Endothelial cell (in vitro differentiated cells): ENCODE measurements around the gene PXYLP1. TPM values are rescaled to one million over a fixed set of nuclear protein-coding genes. Genes with fewer than 3 reads are reported as not detected.

ENCODE experiments used
- DNase-seq: peaks from one replicate; pipeline ENCODE4 v3.0.0; 2021; ENCODE audit warnings: low spot score
- H3K27ac Mint-ChIP-seq: one replicate; pipeline ENCODE4 v1.8.0; 2021; ENCODE audit warnings: mixed read lengths, inconsistent platforms; ENCODE audit not compliant: unreplicated experiment
- H3K27me3 Mint-ChIP-seq: one replicate; pipeline ENCODE4 v1.8.0; 2021; ENCODE audit warnings: mild to moderate bottlenecking, moderate library complexity, mixed read lengths, inconsistent platforms; ENCODE audit not compliant: unreplicated experiment
- H3K36me3 Mint-ChIP-seq: one replicate; pipeline ENCODE4 v1.8.0; 2021; ENCODE audit warnings: mild to moderate bottlenecking, low read depth, mixed read lengths, inconsistent platforms; ENCODE audit not compliant: unreplicated experiment
- H3K4me1 Mint-ChIP-seq: one replicate; pipeline ENCODE4 v1.8.0; 2021; ENCODE audit warnings: mild to moderate bottlenecking, mixed read lengths, inconsistent platforms; ENCODE audit not compliant: unreplicated experiment
- H3K4me3 Mint-ChIP-seq: one replicate; pipeline ENCODE4 v1.8.0; 2021; ENCODE audit warnings: mild to moderate bottlenecking, mixed read lengths, inconsistent platforms; ENCODE audit not compliant: unreplicated experiment
- H3K9me3 Mint-ChIP-seq: one replicate; pipeline ENCODE4 v1.8.0; 2021; ENCODE audit warnings: mixed read lengths, inconsistent platforms; ENCODE audit not compliant: unreplicated experiment
- total RNA-seq: library from RNA; stranded (reverse); fragmentation: NEBNext Ultra II Directional; extraction: Animal tissue kit (Norgen Biotek cat#: 25700); gene quantifications from one replicate; pipeline ENCODE4 v1.2.1, GENCODE V29; 2021; ENCODE audit not compliant: unreplicated experiment
- TF ChIP-seq, protein P1 (sequence below): fragments of 200-600 bp; sonication (generic); IDR thresholded peaks from one replicate; pipeline ENCODE4 v1.5.0; 2021; ENCODE audit warnings: antibody characterized with exemption; ENCODE audit not compliant: unreplicated experiment

PXYLP1 gene
- total RNA-seq, 1 donor from 2014 or later, result 4.4 TPM

DNA sequence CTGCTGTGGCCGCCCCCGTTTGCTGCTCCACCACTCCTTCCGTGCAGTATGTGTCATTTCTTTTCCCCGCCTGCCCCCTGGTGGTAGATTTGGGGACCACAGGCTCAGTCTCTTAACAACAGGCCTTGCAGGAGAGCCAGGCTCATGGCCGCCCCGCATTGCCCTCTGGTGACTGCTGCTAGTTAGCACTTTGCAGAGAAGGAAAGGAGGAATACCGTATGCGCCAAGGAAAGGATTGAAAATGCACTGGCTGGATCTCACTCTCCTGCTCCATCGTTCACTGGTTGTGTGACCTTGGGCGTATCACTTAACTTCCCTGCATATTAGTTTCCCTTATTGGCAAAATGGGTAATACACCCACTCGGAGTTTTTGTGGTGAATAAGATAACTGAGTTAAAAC is 39.3 kb upstream of the PXYLP1 start:
- TF ChIP-seq, protein P1, sequence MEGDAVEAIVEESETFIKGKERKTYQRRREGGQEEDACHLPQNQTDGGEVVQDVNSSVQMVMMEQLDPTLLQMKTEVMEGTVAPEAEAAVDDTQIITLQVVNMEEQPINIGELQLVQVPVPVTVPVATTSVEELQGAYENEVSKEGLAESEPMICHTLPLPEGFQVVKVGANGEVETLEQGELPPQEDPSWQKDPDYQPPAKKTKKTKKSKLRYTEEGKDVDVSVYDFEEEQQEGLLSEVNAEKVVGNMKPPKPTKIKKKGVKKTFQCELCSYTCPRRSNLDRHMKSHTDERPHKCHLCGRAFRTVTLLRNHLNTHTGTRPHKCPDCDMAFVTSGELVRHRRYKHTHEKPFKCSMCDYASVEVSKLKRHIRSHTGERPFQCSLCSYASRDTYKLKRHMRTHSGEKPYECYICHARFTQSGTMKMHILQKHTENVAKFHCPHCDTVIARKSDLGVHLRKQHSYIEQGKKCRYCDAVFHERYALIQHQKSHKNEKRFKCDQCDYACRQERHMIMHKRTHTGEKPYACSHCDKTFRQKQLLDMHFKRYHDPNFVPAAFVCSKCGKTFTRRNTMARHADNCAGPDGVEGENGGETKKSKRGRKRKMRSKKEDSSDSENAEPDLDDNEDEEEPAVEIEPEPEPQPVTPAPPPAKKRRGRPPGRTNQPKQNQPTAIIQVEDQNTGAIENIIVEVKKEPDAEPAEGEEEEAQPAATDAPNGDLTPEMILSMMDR, result peak; percentile 99
- Mint-ChIP-seq H3K27me3 (peaks cover 6% of the 10 kb centered on the region), H3K4me3 (no peak overlapping the region), H3K4me1 (no peaks in the 10 kb centered on the region), H3K27ac (no peak overlapping the region), H3K36me3 (no peaks in the 10 kb centered on the region), H3K9me3 (no peaks in the 10 kb centered on the region)
- peak; percentile 100 for DNase-seq

DNA sequence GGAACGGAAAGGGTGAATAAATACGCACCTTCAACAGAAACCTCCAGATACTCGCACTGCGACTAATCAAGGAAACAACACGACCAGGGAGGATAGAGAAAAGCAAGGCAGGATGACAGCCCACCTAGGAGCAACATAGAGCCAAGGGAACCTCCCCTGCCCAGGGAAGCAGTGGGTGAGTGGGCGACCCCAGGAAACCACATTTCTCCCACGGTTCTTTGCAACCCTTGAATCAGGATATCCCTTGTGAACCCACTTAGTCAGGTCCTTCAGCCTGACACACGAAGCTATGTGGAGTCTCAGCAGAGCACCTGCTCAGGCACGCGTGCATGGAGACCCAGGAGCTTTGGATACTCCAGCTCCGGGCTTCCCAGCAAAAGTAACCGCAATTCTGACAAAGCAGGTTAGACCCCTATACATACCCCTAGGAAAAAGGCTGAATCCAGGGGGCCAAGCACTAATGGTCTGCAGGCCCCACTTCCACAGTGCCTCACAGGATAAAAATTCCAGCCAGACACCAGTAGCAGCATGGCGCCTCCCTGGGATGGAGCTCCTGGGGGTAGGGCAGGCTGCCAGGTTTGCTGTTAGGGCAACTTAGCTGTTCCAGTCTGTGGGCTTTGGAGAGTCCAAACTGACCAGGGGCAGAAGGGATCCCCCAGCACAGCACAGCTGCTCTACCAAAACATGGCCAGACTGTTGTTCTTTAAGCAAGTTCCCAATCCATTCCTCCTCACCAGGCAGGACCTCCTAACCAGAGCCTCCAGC is 38.4 kb upstream of the PXYLP1 start:
- Mint-ChIP-seq H3K36me3 (no peaks in the 10 kb centered on the region), H3K4me3 (no peak overlapping the region), H3K9me3 (no peaks in the 10 kb centered on the region), H3K4me1 (no peaks in the 10 kb centered on the region), H3K27me3 (peaks cover 4% of the 10 kb centered on the region), H3K27ac (no peak overlapping the region)
- DNase-seq, result no peak
- TF ChIP-seq, protein P1, result no peak

DNA sequence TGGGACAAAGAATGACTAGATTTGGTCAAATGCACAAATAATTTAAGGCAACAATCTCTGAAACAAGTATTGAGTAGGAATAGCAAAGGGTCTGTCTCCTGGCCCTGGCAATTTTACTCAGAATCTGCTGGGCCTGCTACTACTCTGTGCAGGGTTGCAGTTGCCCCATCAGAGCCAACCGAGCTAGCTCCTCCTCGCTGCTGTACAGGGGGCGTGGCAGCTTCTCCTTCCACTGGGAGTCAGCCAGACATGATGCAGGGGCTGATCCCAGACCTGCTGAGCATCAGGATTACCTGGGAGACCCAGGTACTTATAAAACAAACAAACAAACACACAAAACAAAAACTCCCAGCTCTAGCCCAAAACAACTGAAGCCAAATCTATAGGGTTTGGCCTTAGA is 30.5 kb upstream of the PXYLP1 start:
- Mint-ChIP-seq H3K27ac (no peak overlapping the region), H3K36me3 (no peaks in the 10 kb centered on the region), H3K27me3 (peaks cover 1% of the 10 kb centered on the region), H3K4me3 (no peak overlapping the region), H3K9me3 (no peaks in the 10 kb centered on the region), H3K4me1 (peaks cover 15% of the 10 kb centered on the region)
- DNase-seq, result no peak
- TF ChIP-seq, protein P1, result no peak

DNA sequence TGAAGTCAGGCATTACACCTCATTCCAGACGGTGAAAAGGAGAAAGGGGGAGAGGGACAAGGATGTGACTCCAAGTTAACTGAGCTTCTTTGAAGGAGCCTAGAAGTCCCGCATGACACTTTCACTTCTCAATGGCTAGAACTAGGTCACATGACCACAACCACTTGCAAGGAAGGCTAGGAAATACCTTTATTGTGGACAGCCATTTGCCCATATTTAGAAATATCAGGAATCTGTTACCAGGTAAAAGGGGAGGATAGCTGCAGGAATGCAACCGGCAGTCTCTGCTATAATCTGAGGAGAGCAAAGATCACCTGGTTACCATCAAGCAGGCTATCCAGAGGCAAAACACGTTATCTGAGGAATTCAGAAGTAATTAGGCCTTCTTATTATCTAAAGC is 28.9 kb upstream of the PXYLP1 start:
- no peak for DNase-seq
- H3K4me1 Mint-ChIP-seq, result peaks cover 15% of the 10 kb centered on the region
- H3K27ac Mint-ChIP-seq, result no peak overlapping the region
- no peaks in the 10 kb centered on the region for H3K9me3 Mint-ChIP-seq
- H3K36me3 Mint-ChIP-seq, result no peaks in the 10 kb centered on the region
- TF ChIP-seq, protein P1, result no peak
- H3K4me3 Mint-ChIP-seq, result no peak overlapping the region
- peaks cover 1% of the 10 kb centered on the region for H3K27me3 Mint-ChIP-seq

DNA sequence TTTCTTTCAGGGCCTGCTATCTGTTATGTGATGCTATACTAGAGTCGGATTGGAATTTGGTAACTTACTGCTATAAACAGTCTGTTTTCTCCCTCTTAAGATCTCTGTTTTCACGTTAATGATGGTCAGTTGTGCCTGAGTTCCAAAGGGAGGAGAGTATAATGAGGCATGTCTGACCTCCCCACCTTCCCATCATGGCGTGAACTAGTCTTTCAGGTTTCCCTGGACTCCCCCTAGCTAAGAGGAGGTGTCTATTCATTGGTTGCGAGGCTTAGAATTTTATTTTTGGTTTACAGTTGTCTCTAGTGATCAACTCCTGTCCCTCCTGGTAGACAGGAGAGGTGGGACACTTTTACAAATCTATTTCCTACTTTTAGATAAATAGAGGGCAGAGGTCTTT is 27.8 kb upstream of the PXYLP1 start:
- Mint-ChIP-seq H3K9me3 (no peaks in the 10 kb centered on the region), H3K4me1 (peaks cover 15% of the 10 kb centered on the region), H3K27ac (no peak overlapping the region), H3K36me3 (no peaks in the 10 kb centered on the region), H3K4me3 (no peak overlapping the region), H3K27me3 (peaks cover 1% of the 10 kb centered on the region)
- TF ChIP-seq, protein P1, result no peak
- no peak for DNase-seq
